Tibial artery (tissue), 4 donors: ENCODE measurements around the gene DLG5.
A peak's percentile ranks its signal among the peaks of the same experiment; 100 is the strongest.

Experiments used
- DNase-seq, 2 donors: peaks; one replicate each; pipeline ENCODE4 v3.0.0-alpha.2; 2019
- H3K27ac ChIP-seq, 2 donors: fragments of 200-600 bp; sonication (generic) in 1 of 2; 1 replicate in 1 of 2; 2 replicates in 1 of 2; pipeline ENCODE4 v1.5.1; 2018 to 2019; ENCODE audit warnings: mild to moderate bottlenecking in 1 of 2
- H3K27me3 ChIP-seq, 2 donors: fragments of 200-600 bp; sonication (generic) in 1 of 2; one replicate each; pipeline versions ENCODE4 v1.5.1 to v1.6.0; 2016 to 2019
- H3K36me3 ChIP-seq, 3 donors: fragments of 200-600 bp; sonication (generic) in 2 of 3; one replicate each; pipeline ENCODE4 v1.5.1; 2016 to 2019; ENCODE audit warnings: mild to moderate bottlenecking in 2 of 3
- H3K4me1 ChIP-seq, 4 donors: fragments of 200-600 bp; sonication (generic) in 2 of 4; 1 replicate in 3 of 4; 2 replicates in 1 of 4; pipeline ENCODE4 v1.5.1; 2016 to 2019
- H3K4me3 ChIP-seq, 2 donors: fragments of 200-600 bp; sonication (generic) in 1 of 2; 1 replicate in 1 of 2; 2 replicates in 1 of 2; pipeline ENCODE4 v1.5.1; 2018 to 2019; ENCODE audit warnings: mild to moderate bottlenecking in 2 of 2
- H3K9me3 ChIP-seq, 3 donors: fragments of 200-600 bp; sonication (generic) in 1 of 3; one replicate each; pipeline ENCODE4 v1.5.1; 2016 to 2019
- intact Hi-C: fragments of 100-400 bp; cut with DNase I; formaldehyde crosslinking; loops from one replicate; pipeline ENCODE4 v1.15.0; 2023; ENCODE audit warnings: low total_unique reads
- TF ChIP-seq, protein P1 (sequence below), 2 experiments: fragments of 200-600 bp in 1 of 2; fragments of 450-650 bp in 1 of 2; IDR thresholded peaks; one replicate each; pipeline ENCODE4 v1.5.1; 2017 to 2019; ENCODE audit warnings: antibody characterized with exemption in 2 of 2, mild to moderate bottlenecking in 1 of 2, moderate library complexity in 1 of 2

Gene DLG5

GRCh38 chr10:77845451-77845850, 81.1 kb downstream of the DLG5 start:
- H3K4me3 ChIP-seq = no peak overlapping the region
- no peak for DNase-seq
- no peaks in the 10 kb centered on the region for H3K9me3 ChIP-seq
- H3K4me1 ChIP-seq = peaks cover 0 to 24% (median 7%) of the 10 kb centered on the region in 4 donors
- H3K36me3 ChIP-seq = peaks cover 26 to 71% (median 35%) of the 10 kb centered on the region in 3 donors
- intact Hi-C loops = loop anchor here (5.0 to 10.0 kb wide), 2 partner anchors 79 to 182 kb away; partner anchors contain the start of genes DLG5 and POLR3A
- H3K27me3 ChIP-seq = no peaks in the 10 kb centered on the region
- TF ChIP-seq, protein P1, sequence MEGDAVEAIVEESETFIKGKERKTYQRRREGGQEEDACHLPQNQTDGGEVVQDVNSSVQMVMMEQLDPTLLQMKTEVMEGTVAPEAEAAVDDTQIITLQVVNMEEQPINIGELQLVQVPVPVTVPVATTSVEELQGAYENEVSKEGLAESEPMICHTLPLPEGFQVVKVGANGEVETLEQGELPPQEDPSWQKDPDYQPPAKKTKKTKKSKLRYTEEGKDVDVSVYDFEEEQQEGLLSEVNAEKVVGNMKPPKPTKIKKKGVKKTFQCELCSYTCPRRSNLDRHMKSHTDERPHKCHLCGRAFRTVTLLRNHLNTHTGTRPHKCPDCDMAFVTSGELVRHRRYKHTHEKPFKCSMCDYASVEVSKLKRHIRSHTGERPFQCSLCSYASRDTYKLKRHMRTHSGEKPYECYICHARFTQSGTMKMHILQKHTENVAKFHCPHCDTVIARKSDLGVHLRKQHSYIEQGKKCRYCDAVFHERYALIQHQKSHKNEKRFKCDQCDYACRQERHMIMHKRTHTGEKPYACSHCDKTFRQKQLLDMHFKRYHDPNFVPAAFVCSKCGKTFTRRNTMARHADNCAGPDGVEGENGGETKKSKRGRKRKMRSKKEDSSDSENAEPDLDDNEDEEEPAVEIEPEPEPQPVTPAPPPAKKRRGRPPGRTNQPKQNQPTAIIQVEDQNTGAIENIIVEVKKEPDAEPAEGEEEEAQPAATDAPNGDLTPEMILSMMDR (IDR thresholded peaks at IDR 0.05) = no peak
- H3K27ac ChIP-seq = no peak overlapping the region

GRCh38 chr10:77844713-77845445, 81.7 kb downstream of the DLG5 start:
- DNase-seq = no peak
- no peak overlapping the region for H3K4me3 ChIP-seq
- peaks cover 27 to 74% (median 41%) of the 10 kb centered on the region in 3 donors for H3K36me3 ChIP-seq
- H3K27me3 ChIP-seq = no peaks in the 10 kb centered on the region
- no peaks in the 10 kb centered on the region for H3K9me3 ChIP-seq
- H3K4me1 ChIP-seq = peaks cover 0 to 24% (median 7%) of the 10 kb centered on the region in 4 donors
- intact Hi-C loops = loop anchor here (5.0 to 10.0 kb wide), 3 partner anchors 80 to 182 kb away; partner anchors contain the start of genes DLG5 and POLR3A
- H3K27ac ChIP-seq = peak overlapping the region in 1 of 2 donors; percentile 27
- TF ChIP-seq, protein P1 (IDR thresholded peaks at IDR 0.05) = no peak

DNA sequence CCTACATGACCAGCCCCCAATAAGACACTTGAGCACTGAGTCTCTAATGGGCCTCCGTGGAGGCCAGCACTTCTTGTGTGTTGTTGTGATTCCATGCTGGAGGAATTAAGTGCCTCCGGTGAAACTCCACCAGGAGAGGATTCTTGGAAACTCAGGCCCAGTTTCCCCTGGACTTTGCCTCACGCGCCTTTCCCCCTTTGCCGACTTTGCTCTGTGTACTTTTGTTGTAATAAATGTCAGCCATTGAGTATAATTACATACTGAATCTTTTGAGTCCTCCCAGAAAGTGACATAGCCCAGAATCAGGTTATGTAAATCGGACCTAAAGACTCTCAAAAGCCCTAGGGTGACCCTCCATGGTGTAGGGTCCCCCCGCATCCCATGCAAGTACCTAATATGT, 82.4 kb downstream of the DLG5 start:
- Histone ChIP-seq H3K36me3 (peaks cover 27 to 74% (median 45%) of the 10 kb centered on the region in 3 donors), H3K27me3 (no peaks in the 10 kb centered on the region), H3K4me1 (peaks cover 0 to 24% (median 7%) of the 10 kb centered on the region in 4 donors), H3K9me3 (no peaks in the 10 kb centered on the region), H3K4me3 (no peak overlapping the region), H3K27ac (no peak overlapping the region)
- intact Hi-C loops = loop anchor here (5.0 to 10.0 kb wide), 2 partner anchors 81 to 133 kb away; partner anchors contain the start of gene DLG5
- TF ChIP-seq, protein P1 (IDR thresholded peaks at IDR 0.05) = no peak
- DNase-seq = no peak

- Histone ChIP-seq H3K36me3 (peaks cover 27 to 79% (median 54%) of the 10 kb centered on the region in 3 donors), H3K4me3 (no peak overlapping the region), H3K9me3 (no peaks in the 10 kb centered on the region), H3K27ac (no peak overlapping the region), H3K27me3 (no peaks in the 10 kb centered on the region), H3K4me1 (peaks cover 0 to 24% (median 7%) of the 10 kb centered on the region in 4 donors)
- TF ChIP-seq, protein P1 (IDR thresholded peaks at IDR 0.05) = no peak
- DNase-seq = no peak
- intact Hi-C loops = loop anchor here (5.0 to 10.0 kb wide), 2 partner anchors 82 to 134 kb away; partner anchors contain the start of gene DLG5
Measured at GRCh38 chr10:77843264-77843663, 83.3 kb downstream of the DLG5 start.

DNA sequence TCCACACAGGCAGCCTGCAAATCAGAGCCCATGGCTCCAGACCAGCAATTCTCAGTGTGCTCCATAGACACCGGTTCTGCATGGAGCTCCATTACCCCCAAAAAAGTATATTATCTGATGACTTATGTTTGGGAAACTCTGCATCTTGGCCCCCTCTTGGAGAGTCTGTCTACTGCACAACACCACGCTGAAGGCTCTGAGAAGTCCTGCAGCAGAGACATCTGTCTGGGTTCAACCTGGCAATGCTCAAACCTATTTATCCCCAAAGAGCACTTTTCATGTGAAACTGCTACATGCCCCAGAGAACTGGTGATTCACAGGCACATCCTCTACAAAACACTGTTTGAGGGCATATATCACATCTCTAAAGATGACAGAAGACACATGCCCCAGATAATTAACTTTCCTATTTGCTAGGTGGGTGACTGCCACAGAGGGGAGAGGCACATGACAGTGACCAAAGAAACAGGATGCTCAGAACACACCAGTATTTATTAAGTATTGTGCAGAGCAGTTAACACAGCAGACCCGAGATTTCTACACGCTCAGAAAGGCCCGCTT, 83.8 kb downstream of the DLG5 start:
- Histone ChIP-seq H3K27me3 (no peaks in the 10 kb centered on the region), H3K4me3 (no peak overlapping the region), H3K27ac (no peak overlapping the region), H3K36me3 (peaks cover 27 to 80% (median 56%) of the 10 kb centered on the region in 3 donors), H3K9me3 (no peaks in the 10 kb centered on the region), H3K4me1 (peaks cover 0 to 24% (median 9%) of the 10 kb centered on the region in 4 donors)
- DNase-seq = no peak
- TF ChIP-seq, protein P1 (IDR thresholded peaks at IDR 0.05) = no peak
- intact Hi-C loops = loop anchor here (5.0 to 10.0 kb wide), 2 partner anchors 82 to 135 kb away; partner anchors contain the start of gene DLG5
